Effector CD8-positive, alpha-beta T cell (primary cell): ENCODE measurements around the gene SPECC1L.

Source experiments
- DNase-seq: peaks from one replicate; lab custom pipeline; 2025; lab: John Stamatoyannopoulos, UW

The SPECC1L gene

DNA sequence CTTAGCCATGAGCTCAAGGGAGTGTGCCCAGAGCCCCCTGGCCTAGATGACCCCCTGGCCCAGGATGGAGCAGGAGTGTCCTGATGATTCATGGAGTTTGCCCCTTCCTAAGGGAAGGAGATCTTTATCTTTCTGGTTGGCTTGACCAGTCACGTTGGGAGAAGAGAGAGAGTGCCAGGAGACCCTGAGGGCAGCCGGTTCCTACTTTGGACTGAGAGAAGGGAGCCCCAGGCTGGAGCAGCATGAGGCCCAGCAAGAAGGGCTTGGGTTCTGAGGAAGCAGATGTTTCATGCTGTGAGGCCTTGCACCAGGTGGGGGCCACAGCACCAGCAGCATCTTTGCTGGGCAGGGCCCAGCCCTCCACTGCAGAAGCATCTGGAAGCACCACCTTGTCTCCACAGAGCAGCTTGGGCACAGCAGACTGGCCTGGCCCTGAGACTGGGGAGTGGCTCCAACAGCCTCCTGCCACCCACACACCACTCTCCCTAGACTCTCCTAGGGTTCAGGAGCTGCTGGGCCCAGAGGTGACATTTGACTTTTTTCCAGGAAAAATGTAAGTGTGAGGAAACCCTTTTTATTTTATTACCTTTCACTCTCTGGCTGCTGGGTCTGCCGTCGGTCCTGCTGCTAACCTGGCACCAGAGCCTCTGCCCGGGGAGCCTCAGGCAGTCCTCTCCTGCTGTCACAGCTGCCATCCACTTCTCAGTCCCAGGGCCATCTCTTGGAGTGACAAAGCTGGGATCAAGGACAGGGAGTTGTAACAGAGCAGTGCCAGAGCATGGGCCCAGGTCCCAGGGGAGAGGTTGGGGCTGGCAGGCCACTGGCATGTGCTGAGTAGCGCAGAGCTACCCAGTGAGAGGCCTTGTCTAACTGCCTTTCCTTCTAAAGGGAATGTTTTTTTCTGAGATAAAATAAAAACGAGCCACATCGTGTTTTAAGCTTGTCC lies 171.0 kb downstream of the SPECC1L start:
- DNase-seq = no peak

DNA sequence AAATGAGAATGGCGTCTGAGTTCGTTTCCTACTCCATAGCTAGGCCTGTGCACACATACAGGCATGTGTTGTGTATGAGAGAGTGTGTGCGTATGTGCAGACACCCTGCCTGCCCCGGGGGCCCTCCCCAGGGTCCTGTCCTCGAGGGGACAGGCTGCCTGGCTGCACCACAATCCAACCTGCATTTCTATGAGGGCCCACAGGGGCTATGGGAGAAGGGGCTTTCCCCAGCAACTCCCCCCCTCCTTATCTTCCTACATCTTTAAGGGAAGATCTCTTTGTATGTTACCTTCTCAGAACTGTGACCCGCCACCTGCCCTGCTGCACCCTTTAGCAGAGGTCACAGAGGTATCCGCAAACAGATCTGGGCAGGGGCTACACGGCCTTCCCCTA lies 171.7 kb downstream of the SPECC1L start:
- no peak for DNase-seq

DNA sequence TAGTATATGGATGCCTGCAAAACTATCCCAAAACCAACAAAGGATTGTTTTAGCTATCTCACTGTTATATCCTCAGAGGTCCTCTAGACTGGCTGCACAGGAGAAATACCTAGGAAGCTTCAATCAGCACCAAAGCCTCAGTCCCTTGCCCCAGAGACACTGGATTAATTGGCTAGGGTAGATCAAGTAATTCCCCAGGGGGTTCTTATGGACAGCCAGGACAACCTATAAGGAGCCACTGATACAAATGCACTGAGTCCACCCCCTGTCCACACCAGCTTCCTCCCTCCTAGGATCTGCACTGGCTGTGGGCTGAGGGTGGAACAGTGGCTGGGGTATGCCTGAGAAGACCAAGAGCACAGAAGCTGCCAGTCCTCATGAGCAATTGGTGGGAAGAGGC lies 173.0 kb downstream of the SPECC1L start:
- no peak for DNase-seq

DNA sequence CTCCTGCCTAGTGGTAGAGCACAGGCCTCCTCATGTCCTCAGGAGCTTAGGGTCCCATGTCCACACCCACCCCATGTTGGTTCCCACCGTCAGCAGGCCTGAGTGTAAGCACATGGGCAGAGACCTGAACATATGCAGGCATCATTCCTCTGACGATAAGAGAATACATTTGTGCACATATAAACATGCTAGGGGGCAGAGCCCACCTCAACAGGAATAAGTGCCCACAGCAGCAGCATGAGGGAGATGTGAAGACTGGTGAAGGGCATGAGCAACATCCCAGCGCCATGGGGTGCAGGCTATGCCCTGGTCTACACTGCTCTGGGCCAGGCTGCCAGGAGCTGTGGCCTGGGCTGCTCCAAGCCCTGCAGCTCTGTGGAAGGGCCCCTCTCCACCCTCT lies 173.6 kb downstream of the SPECC1L start:
- DNase-seq = no peak

DNA sequence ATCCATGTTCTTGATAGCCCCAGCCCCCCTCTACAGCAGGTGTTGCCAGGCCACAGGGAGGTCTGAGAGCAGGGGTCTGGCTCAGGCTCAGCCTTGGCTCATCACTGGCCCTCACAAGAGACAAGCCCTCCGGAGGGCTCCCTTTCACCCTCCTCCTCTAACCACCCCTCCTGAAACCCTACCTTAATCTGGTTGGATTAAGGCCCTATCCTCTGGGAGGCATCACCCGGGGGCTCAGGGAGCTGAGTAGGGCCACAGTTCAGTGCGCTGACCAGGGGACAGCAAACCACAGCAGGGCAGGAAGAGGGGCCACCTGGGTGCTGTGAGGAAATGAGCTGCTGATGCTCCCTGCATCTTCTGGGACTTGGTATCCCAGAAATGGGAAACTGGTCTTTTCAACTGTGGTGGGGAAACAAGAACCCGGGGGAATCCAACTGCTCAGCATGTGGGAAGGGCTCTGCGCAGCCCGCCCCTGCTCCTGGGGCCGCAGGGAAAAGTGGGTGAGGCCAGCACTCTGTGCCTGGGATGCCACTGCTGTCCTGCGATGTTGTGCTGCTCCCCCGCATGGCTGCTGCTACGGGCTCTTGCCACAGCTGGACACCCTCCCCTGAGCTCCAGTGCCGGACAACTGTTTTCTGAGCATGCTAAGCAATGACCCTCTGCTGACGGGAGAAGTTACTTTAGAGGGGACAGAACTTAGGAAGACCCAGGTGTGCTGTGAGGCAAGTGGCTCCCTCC lies 174.3 kb downstream of the SPECC1L start:
- no peak for DNase-seq

DNA sequence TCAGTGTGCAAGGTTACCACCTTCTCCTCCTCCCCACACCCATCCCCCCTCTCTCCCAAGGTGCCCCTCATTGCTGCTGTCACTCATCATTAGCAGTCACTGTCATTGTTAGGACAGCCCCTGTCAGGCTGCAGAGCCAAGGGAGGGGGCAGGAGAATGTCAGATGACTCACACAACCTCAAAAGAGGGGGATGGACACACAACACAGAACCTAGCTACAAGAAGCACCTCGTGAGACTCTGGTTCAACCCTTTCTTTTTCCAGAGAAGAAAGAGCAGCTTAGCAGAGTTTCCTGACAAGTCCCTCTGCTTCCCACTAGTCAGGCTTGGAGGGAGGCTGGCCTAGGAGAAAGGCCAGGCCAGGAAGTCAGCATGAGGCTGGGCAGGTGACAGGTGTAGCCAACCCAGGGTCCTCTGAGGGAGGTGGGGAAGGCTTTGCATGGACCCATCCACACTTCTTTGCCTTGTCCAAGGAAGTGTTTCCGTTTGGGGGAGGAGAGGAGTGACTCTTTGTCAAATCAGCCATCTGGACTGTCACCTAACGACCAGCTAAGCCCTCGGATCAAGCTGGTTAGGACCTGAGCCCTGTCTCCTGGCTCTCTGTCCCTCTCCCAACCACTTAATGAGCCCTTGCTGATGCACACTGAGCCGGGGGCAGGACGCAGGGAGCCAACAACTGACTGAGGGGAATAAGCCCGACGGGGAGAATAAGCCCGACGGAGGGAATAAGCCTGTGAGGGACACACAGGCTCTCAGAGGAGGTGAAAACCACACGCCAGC lies 175.0 kb downstream of the SPECC1L start:
- no peak for DNase-seq

DNA sequence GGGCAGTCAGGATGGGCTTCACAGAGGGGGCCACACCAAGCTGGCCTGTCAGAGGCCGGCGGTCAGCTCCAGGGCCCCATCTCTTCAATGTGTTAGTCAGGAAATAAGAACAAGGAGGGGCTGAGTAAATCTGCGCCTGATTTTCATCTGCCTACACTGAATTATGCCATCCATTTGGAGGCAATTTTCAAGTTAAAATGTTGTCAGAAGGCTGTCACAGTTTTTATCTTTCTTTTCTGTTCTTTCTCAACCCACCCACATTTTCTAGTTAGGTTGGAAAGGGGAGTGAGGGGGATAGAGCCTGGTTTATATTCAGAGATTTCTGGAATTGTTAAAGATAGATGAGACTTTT lies 175.6 kb downstream of the SPECC1L start:
- DNase-seq = no peak

DNA sequence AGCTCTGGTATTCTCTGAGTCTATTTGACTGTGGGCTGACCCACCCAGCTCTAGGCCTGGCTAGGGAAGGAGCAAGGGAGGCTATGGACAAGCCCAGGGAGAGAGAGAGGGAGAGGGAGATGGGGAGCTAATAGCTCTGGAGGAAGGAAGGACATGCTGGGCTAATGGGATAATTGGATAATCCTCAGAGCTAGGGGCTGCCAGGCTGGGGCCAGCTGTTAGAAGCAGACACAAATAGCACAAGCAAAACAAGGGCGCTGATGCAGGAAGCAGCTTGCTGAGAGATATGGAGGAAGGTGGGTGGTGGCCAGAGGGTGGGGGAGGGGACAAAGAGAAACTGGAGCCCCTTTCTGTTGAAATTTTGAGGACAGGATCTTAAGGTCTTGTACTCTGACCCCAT lies 180.0 kb downstream of the SPECC1L start:
- DNase-seq = no peak

DNA sequence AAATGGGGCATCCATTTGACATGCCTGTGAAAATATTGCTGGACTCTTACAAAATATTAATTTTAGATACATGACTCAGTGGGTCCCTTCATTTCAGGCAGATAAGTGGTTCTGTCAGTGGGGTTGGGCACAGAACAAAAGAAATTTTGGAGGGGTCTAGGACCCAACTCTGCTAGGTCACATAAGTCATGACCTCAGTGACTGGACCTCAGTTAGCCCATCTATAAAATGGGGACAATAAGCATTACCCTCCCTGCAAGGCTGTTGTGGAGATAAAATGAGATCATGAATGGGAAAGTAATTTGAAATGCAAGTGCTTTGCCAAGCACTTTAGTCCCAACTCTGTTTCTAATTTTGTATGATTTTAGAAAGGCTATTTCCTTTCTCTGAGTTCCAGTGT lies 180.5 kb downstream of the SPECC1L start:
- no peak for DNase-seq

DNA sequence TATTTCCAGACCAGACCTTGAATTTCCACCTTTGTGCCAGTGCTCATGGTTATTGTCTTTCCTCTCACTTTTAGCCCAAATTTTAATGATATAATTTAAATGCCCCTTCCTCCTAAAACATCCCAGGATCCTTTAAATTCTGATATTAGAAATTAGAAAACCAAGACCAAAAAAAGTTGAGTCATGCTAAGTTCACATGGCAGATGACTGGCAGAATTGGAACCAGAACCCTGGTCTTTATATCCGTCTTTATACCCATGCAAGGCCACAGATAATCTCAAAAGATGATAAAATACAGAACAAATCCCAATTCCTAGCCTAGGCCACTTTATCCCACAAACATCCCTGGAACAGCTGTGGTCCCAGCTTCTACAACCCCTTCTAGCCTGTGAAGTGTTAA lies 183.2 kb downstream of the SPECC1L start:
- no peak for DNase-seq

DNA sequence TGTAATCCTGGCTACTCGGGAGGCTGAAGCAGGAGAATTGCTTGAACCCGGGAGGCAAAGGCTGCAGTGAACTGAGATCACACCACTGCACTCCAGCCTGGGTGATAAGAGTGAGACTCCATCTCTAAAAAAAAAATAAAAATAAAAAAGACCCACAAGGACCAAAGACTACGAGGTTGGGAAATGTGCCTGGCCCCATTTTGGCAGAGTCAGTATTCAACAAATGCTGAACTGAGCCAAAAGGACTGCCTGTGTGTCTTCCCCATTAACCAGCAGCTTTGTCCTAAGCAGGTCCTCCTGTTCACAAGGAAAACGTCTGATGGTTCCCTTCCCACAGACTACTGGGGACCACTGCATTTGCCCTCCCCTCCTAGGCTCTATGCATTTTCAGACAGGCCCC lies 184.4 kb downstream of the SPECC1L start:
- no peak for DNase-seq

DNA sequence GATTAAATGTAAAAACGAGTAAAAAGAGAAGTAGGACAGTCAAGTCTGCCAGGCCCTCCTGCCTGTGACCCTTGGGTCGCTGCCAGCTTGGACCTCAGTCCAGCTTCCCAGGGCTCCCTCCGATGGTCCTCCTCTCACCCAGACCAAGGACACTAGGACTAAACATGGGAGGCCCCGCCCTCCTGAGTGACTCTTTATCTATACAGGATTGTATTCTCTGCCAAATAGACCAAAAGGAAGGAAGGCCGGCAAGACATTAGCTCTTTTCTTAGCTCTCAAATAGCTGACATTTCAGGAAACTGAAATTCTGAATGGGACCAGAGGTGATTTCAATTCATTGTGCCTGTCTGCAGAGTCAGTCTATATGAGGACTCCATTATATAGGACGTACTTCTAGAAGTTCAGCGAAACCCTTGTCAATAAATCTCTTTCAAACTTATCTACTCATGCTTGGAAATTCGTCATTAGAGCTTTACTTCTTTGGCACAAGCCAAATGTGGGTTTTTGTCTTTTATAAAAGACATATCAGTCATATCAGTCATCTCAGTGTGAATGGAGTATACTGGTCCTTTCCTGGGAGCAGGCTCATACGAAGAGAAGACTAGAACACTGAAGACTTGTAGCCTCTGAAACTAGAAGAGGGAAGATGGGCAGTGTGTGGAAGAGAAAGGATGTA lies 185.3 kb downstream of the SPECC1L start:
- DNase-seq = no peak

DNA sequence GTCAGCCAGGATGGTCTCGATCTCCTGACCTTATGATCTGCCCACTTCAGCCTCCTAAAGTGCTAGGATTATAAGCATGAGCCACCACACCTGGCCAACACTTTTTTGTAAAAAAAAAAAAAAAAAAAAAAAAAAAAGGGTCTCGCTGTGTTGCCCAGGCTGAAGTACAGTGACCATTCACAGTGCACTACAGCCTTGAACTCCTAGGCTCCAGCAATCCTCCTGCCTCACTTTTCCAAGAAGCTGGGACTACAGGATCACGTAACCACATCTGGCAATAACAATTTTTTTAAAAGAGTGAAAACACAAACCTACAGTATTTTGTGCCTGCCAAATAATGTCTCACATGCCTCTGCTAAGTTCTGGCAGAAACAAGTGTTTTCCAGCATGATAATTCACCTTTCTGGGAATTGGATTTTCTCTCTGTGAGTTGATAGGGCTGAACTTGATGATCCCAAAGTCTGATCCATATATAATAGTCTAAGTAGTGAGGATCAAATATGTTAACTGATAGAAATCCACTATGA lies 187.3 kb downstream of the SPECC1L start:
- no peak for DNase-seq

DNA sequence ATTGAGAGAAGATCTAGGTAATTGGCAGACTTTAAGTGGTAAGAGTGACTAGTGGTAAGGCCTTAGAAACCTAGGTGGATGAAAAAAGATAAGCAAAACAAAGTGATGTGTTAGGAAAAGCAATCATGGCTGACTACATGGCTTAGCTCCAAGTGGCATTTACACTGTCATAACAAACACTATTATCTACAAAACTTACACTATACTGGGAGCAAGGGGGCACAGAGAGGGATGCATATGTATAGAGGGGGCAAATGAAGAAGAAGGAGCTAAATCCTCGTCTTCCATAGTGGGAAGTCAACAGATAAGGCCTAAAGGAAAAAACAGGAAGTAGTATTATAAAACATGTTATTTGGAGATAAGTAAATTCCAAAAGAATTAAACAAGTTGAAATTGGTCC lies 189.3 kb downstream of the SPECC1L start:
- DNase-seq = no peak

DNA sequence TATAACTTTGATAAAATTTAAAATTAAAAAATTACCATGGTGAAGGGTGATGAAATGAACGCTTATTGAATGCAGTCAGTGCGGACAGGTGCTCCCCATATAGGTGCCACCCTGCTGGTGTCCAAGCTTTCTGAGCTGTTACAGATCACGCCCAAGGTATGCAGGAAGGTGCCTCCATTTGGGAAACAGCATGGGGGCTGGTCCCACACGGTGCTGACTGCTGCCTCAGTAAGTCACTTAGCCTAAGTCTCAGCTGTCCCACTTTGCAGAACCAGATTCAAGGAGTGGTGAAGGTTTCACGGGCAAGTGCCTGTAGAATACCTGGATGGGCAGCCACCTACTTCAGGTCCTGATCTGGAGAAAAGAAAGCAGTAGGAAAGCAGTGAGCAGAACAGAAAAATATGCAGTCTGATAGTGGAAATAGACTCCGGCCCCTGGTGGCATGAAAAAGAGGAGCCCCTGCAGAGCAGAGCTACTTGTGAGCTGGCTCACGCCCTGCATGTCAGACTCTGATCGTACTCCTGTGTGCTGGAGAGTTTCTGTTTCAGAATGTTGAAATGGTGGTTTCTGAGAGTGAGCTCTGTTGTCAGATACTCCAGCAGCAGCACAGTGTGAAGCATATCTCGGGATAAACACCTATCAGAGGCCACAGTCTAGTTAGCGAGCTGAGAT lies 189.9 kb downstream of the SPECC1L start:
- DNase-seq = no peak

DNA sequence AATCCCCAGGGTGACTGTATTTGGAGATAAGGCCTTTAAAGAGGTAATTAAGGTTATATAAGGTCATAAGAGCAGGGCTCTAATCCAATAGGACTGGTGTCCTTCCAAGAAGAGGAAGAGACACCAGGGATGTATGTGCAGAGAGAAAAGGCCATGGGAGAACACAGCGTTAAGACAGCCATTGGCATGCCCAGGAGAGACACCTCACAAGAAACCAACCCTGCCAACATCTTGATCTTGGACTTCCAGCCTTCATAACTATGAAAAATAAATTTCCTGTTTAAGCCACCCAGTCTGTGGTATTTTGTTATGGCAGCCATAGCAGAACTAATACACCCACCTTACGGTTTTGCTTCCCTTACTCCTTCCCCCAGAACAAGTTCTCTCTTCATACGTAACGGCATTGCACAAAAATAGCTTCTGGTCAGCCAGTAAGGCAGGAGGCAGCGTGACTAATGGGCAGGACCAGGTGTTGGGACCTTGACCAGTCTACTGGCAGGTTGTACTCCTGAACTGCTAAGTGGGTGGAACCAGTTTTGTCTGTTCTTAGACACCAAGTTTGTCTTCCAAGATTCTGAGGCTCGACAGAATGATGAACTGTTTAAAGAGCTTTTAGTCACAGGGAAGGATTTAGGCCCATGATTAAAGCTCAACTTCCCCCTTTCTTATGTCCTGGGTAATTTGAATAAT lies 192.6 kb downstream of the SPECC1L start:
- DNase-seq = no peak

DNA sequence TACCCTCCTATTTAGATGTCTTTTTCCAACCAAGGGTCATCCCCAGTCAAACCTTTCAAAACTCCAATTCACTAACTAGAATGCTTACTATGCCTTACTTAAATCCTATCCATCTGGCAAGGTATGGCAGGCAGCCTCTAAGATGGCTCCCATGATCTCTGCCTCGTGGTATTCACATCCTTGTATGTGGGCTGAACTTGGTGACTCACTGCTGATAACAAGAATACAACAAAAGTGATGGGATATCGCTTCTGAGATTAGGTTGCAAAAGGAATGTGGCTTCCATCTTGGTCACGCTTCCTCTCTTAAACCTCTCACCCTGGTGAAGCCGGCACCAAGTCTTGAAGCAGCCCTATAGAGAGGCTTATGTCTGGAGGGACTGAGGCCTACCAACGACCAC lies 194.9 kb downstream of the SPECC1L start:
- no peak for DNase-seq

DNA sequence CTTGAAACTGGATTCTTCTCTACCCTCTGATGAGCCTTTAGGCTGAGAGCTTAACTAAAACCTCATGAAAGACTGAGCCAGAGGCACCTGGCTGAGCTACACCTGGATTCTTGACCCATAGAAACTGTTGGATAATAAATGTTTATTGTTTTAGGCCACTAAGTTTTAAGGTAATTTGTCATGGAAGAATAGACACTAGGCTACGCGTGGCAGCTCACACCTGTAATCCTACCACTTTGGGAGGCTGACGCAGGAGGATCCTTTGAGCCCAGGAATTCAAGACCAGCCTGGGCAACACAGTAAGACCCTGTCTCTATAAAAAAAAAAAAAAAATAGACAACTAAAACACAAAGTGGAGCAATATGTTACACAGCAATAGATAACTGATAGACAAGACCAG lies 195.3 kb downstream of the SPECC1L start:
- DNase-seq = no peak

DNA sequence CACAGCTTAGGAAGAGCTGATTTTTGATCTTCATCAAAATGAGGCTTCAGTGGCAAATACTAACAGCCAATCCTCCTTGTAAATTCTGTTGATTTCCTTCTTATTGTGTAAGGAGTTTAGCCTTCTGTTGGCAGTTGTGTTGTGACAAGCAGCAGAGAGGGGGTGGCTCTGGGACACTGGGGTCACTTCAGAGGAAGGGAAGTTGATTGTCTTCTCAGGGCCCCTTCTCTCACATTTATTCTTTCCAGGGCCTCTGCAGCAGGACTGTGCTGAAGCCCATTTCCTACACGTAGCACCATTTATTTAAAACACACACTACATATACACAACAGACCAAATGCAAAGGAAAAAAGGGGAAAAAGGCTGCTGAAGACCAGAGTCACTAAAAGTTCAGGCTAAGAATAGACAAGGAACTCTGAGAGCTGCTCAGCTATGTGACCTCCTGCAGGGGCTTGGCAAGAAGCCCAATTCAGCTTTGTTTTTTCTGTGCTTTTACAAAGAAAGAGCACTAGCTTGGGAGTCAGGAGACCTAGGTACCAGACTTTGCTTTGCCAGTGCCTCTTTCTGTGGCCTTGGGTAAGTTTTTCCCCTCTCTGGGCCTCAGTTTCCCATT lies 196.2 kb downstream of the SPECC1L start:
- no peak for DNase-seq

DNA sequence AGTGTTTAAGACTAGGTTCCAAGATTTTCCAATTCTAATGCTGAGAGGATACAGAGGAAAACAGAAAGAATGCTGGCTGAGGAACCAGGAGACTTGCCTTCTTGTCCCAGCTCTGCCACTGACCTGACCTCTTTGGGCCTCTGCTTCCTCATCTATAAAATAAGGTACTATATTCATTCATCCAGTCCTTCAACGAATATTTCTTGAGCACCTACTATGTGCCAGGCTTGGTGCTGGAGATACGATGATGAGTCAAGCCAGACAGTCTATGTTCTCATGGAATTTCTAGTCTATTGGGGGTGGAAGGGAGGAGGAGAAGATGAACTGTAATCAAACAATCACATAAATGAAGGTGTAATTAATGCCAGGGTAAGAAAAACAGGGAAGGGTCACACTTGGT lies 196.7 kb downstream of the SPECC1L start:
- DNase-seq = no peak
